K562 (cell line): ENCODE data around the gene PAN2. TPM values are rescaled to one million over a fixed set of nuclear protein-coding genes. Genes with fewer than 3 reads are reported as not detected.

Experiments
- COPS2 ChIP-seq: fragments of 450-650 bp; conservative IDR thresholded peaks from 2 replicates; pipeline ENCODE4 v1.6.1; 2016; ENCODE audit warnings: mild to moderate bottlenecking, moderate library complexity
- CSDE1 ChIP-seq, 2 experiments: fragments of 450-650 bp; IDR thresholded peaks; 2 replicates each; pipeline ENCODE4 v1.6.1; 2016; ENCODE audit warnings: mild to moderate bottlenecking in 1 of 2
- DIDO1 ChIP-seq: fragments of 450-650 bp; IDR thresholded peaks from 2 replicates; pipeline ENCODE4 v1.6.1; 2016; ENCODE audit warnings: low read depth, missing biosample characterization, missing genetic modification characterization
- FOXK2 ChIP-seq, 2 experiments: fragments of 450-650 bp; IDR thresholded peaks in 1 of 2; conservative IDR thresholded peaks in 1 of 2; 2 replicates each; pipeline ENCODE4 v1.6.1; 2016; ENCODE audit warnings: low read depth in 2 of 2, mild to moderate bottlenecking in 1 of 2
- GTF2A2 ChIP-seq: IDR thresholded peaks from 2 replicates; pipeline ENCODE4 v1.6.1; 2016; ENCODE audit warnings: mild to moderate bottlenecking, missing genetic modification characterization, missing compliant biosample characterization
- HDAC8 ChIP-seq: fragments of 450-650 bp; IDR thresholded peaks from 2 replicates; pipeline ENCODE4 v1.6.1; 2016; ENCODE audit warnings: mild to moderate bottlenecking, missing genetic modification characterization, moderate library complexity, missing compliant biosample characterization
- HMG20A ChIP-seq: fragments of 450-650 bp; formaldehyde crosslinking; conservative IDR thresholded peaks from 2 replicates; pipeline ENCODE4 v1.4.0; 2020; ENCODE audit warnings: mild to moderate bottlenecking, mixed read lengths
- MAFG ChIP-seq: fragments of 450-650 bp; conservative IDR thresholded peaks from 2 replicates; pipeline ENCODE4 v1.6.1; 2016; ENCODE audit warnings: missing genetic modification characterization, missing compliant biosample characterization
- POLR2A ChIP-seq: fragments of 450-650 bp; conservative IDR thresholded peaks from 2 replicates; pipeline ENCODE4 v1.6.1; 2016
- POU5F1 ChIP-seq: fragments of 150-350 bp; IDR thresholded peaks from 2 replicates; pipeline ENCODE4 v1.6.1; 2014; ENCODE audit warnings: borderline replicate concordance, low read length, low read depth, mild to moderate bottlenecking; ENCODE audit not compliant: partially characterized antibody
- PYGO2 ChIP-seq: fragments of 450-650 bp; IDR thresholded peaks from 2 replicates; pipeline ENCODE4 v1.6.1; 2016; ENCODE audit warnings: mild to moderate bottlenecking, missing genetic modification characterization, moderate library complexity, missing compliant biosample characterization
- RB1 ChIP-seq: fragments of 450-650 bp; IDR thresholded peaks from 2 replicates; pipeline ENCODE4 v1.6.1; 2017; ENCODE audit warnings: low read depth, mild to moderate bottlenecking
- SAFB2 ChIP-seq: fragments of 200-400 bp; formaldehyde crosslinking; IDR thresholded peaks from 2 replicates; pipeline ENCODE4 v1.6.1; 2018; ENCODE audit warnings: borderline replicate concordance, low read length, low read depth, moderate library complexity; ENCODE audit not compliant: severe bottlenecking
- TAF7 ChIP-seq: fragments of 450-650 bp; IDR thresholded peaks from 2 replicates; pipeline ENCODE4 v1.6.1; 2016; ENCODE audit warnings: missing genetic modification characterization, missing compliant biosample characterization
- ZC3H4 ChIP-seq: sonication (generic); formaldehyde crosslinking; IDR thresholded peaks from 2 replicates; pipeline ENCODE4 v1.9.0; 2021; ENCODE audit warnings: missing genetic modification reagents, borderline replicate concordance
- ZNF75A ChIP-seq: fragments of 450-650 bp; formaldehyde crosslinking; IDR thresholded peaks from 2 replicates; pipeline ENCODE4 v1.4.0; 2020; ENCODE audit warnings: mild to moderate bottlenecking
- polyA plus RNA-seq, 8 experiments: library from polyadenylated mRNA; depleted of rRNA in 4 of 8; stranded (reverse) in 5 of 8; unstranded in 3 of 8; fragments of >200 nt; fragmentation: Nextera tagmentation in 2 of 8; fragmentation: Illumina TruSeq in 1 of 8; extraction: Ambion mirVana in 2 of 8; extraction: Trizol in 1 of 8; gene quantifications; 2 replicates each; pipeline versions ENCODE4 v1.2.1 to v1.2.3, GENCODE V29; 2011 to 2014; ENCODE audit warnings: inconsistent platforms in 1 of 8, missing spikeins in 1 of 8
- total RNA-seq, 7 experiments: library from RNA; depleted of rRNA in 6 of 7; stranded (reverse); fragments of >200 nt in 6 of 7; fragmentation: Illumina TruSeq in 2 of 7; extraction: Trizol in 2 of 7; gene quantifications; 2 replicates each; pipeline versions ENCODE4 v1.2.1 to v1.2.3, GENCODE V29; 2011 to 2021; ENCODE audit warnings: low replicate concordance in 1 of 7
- TF ChIP-seq, protein P1 (sequence below): fragments of 450-650 bp; IDR thresholded peaks from 2 replicates; pipeline ENCODE4 v1.6.1; 2016; ENCODE audit warnings: low read depth, mild to moderate bottlenecking, moderate library complexity
- TF ChIP-seq, protein P2 (sequence below): fragments of 250-450 bp; sonication (Bioruptor Pico); IDR thresholded peaks from 2 replicates; pipeline ENCODE4 v1.5.0; 2020; ENCODE audit warnings: mild to moderate bottlenecking, borderline replicate concordance
- TF ChIP-seq, protein P3 (sequence below): fragments of 250-450 bp; sonication (Bioruptor Pico); IDR thresholded peaks from 2 replicates; pipeline ENCODE4 v1.5.0; 2022; ENCODE audit warnings: mild to moderate bottlenecking
- TF ChIP-seq, protein P4 (sequence below): fragments of 250-450 bp; sonication (Bioruptor Pico); IDR thresholded peaks from 2 replicates; pipeline ENCODE4 v1.5.0; 2021
- TF ChIP-seq, protein P5 (sequence below): fragments of 450-650 bp; conservative IDR thresholded peaks from 2 replicates; pipeline ENCODE4 v1.6.1; 2016; ENCODE audit warnings: missing genetic modification characterization, low read depth, mild to moderate bottlenecking, control low read depth, missing compliant biosample characterization

Gene PAN2
- total and polyA plus RNA-seq, 9 of the 15 experiments (the other 6 are each of a cell fraction or from before 2014, with no cell fraction given): 15.0 to 66.1 (median 25.9) TPM

DNA sequence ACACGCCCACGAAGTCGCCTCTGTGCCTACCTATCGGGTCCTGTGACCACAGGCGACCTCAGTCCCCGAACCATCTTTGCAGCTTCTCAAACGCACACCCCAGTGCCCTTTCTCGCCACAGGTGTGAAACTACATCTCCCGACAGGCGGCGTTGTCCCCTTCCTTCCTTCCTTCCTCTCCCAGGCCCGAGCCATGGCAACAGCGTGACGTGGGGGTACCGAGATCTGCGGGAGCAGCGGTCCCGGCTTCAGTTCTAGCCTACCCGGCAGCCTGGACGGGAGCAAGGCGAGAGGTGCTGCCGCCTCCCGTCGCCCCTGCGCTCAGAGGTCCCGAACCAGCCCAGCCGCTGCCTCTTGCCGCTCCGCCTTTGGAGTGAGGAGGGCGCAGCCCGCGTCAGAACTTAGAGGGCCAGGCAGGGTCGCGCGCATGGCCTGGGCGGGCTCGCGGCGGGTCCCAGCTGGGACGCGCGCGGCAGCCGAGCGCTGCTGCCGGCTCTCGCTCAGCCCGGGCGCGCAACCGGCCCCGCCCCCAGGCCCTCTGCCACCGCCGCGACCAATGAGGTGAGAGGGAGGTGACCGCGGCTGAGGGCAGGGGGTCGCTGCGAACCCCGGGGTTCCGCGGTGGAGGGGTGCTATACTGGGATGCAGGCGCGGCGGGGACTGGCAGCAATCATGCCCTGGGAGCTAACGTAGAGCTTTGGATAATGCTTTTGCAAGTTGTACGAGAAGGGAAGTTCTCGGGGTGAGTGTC, 66.9 kb downstream of the PAN2 start, which contains the start of gene COQ10A (continued):
- TF ChIP-seq MAFG (no peak), SAFB2 (no peak), HMG20A (CRISPR knock-in tag) (no peak), FOXK2 (conservative IDR thresholded peaks at IDR 0.05 in 1 of 2, IDR thresholded peaks at IDR 0.05 in 1 of 2; ENCODE audit: low read depth in 2 of 2) (peak; percentile 66 to 70; a peak in 2 of 4 replicates), GTF2A2 (tag) (no peak), ZC3H4 (CRISPR knock-in tag) (no peak), ZNF75A (no peak), POLR2A (peak; percentile 90), COPS2 (no peak), RB1 (peak; percentile 87), POU5F1 (no peak), PYGO2 (tag) (no peak), CSDE1 (IDR thresholded peaks at IDR 0.05) (no peak), TAF7 (tag) (peak; percentile 56; the same call in 1 of the 2 replicates), HDAC8 (tag) (no peak), DIDO1 (no peak)
- TF ChIP-seq, protein P1, sequence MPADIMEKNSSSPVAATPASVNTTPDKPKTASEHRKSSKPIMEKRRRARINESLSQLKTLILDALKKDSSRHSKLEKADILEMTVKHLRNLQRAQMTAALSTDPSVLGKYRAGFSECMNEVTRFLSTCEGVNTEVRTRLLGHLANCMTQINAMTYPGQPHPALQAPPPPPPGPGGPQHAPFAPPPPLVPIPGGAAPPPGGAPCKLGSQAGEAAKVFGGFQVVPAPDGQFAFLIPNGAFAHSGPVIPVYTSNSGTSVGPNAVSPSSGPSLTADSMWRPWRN: no peak
- TF ChIP-seq, protein P2, sequence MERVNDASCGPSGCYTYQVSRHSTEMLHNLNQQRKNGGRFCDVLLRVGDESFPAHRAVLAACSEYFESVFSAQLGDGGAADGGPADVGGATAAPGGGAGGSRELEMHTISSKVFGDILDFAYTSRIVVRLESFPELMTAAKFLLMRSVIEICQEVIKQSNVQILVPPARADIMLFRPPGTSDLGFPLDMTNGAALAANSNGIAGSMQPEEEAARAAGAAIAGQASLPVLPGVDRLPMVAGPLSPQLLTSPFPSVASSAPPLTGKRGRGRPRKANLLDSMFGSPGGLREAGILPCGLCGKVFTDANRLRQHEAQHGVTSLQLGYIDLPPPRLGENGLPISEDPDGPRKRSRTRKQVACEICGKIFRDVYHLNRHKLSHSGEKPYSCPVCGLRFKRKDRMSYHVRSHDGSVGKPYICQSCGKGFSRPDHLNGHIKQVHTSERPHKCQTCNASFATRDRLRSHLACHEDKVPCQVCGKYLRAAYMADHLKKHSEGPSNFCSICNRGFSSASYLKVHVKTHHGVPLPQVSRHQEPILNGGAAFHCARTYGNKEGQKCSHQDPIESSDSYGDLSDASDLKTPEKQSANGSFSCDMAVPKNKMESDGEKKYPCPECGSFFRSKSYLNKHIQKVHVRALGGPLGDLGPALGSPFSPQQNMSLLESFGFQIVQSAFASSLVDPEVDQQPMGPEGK (CRISPR knock-in tag): no peak
- TF ChIP-seq, protein P3, sequence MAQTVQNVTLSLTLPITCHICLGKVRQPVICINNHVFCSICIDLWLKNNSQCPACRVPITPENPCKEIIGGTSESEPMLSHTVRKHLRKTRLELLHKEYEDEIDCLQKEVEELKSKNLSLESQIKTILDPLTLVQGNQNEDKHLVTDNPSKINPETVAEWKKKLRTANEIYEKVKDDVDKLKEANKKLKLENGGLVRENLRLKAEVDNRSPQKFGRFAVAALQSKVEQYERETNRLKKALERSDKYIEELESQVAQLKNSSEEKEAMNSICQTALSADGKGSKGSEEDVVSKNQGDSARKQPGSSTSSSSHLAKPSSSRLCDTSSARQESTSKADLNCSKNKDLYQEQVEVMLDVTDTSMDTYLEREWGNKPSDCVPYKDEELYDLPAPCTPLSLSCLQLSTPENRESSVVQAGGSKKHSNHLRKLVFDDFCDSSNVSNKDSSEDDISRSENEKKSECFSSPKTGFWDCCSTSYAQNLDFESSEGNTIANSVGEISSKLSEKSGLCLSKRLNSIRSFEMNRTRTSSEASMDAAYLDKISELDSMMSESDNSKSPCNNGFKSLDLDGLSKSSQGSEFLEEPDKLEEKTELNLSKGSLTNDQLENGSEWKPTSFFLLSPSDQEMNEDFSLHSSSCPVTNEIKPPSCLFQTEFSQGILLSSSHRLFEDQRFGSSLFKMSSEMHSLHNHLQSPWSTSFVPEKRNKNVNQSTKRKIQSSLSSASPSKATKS (CRISPR knock-in tag): no peak
- TF ChIP-seq, protein P4, sequence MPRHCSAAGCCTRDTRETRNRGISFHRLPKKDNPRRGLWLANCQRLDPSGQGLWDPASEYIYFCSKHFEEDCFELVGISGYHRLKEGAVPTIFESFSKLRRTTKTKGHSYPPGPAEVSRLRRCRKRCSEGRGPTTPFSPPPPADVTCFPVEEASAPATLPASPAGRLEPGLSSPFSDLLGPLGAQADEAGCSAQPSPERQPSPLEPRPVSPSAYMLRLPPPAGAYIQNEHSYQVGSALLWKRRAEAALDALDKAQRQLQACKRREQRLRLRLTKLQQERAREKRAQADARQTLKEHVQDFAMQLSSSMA (CRISPR knock-in tag): no peak
- TF ChIP-seq, protein P5, sequence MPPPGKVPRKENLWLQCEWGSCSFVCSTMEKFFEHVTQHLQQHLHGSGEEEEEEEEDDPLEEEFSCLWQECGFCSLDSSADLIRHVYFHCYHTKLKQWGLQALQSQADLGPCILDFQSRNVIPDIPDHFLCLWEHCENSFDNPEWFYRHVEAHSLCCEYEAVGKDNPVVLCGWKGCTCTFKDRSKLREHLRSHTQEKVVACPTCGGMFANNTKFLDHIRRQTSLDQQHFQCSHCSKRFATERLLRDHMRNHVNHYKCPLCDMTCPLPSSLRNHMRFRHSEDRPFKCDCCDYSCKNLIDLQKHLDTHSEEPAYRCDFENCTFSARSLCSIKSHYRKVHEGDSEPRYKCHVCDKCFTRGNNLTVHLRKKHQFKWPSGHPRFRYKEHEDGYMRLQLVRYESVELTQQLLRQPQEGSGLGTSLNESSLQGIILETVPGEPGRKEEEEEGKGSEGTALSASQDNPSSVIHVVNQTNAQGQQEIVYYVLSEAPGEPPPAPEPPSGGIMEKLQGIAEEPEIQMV (tag): no peak
